ENCODE data around the gene PRR36. TPM values are rescaled to one million over a fixed set of nuclear protein-coding genes. Genes with fewer than 3 reads are reported as not detected.
"Not testable (repeated sequence)": the region's sequence is repeated elsewhere in the genome, so short reads cannot be mapped to it uniquely, and the experiment has no call there.

The PRR36 gene
- total RNA-seq, 4 donors from 2014 or later: not detected

DNA sequence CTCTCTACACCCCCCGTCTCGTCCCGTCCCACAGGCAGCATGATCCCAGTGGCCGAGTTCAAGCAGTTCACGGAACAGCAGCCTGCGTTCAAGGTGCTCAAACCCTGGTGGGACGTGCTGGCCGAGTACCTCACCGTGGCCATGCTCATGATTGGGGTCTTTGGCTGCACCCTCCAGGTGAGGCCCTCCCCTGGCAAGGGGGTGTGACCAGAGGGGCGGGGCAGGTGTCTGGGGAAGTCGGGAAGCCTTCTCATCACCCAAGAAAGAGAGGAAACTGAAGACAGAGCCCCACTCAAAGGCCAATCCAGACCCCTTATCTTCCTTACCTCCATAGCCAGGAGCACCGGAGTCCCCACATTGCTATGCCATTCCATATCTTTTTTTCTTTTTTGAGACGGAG, 21.4 kb upstream of the PRR36 start:
- TF ChIP-seq, protein P1, sequence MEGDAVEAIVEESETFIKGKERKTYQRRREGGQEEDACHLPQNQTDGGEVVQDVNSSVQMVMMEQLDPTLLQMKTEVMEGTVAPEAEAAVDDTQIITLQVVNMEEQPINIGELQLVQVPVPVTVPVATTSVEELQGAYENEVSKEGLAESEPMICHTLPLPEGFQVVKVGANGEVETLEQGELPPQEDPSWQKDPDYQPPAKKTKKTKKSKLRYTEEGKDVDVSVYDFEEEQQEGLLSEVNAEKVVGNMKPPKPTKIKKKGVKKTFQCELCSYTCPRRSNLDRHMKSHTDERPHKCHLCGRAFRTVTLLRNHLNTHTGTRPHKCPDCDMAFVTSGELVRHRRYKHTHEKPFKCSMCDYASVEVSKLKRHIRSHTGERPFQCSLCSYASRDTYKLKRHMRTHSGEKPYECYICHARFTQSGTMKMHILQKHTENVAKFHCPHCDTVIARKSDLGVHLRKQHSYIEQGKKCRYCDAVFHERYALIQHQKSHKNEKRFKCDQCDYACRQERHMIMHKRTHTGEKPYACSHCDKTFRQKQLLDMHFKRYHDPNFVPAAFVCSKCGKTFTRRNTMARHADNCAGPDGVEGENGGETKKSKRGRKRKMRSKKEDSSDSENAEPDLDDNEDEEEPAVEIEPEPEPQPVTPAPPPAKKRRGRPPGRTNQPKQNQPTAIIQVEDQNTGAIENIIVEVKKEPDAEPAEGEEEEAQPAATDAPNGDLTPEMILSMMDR (IDR thresholded peaks at IDR 0.05): no peak
- DNase-seq (ENCODE audit: low spot score) (no peak), ATAC-seq (ENCODE audit: low FRiP score) (no peak)

DNA sequence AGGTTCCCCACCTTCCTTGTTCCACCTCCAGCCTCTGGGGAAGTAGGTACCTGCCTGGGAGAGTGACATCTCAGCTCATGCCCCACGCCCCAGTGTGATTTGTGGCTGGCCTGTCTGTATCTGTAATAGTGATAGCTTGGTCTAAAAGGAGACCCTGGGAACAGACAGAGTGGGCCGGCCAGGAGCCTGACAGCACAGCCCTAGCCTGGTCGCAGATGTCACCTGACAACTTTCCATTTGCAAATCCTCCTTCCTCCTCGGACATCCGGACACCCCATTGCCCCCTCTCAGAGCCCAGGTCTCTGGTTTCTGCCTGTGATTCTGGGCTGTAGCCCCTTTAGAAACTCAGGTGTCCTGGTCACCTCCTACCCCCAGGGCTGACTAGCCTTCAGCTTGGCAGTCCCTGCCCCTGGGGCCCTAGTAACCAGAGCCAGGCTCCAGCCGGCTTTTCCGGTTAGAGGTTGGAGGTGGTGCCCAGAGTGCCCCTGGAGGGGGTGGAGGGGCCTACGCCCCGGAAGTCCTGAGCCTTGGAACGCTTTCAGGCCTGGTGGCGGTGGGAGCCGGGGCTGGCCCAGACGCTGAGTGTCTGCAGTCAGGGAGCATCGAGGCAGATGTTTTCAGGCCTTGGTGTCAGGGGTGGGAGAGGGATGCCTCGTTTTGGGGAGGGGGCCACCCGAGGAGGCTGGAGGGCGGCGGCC, 20.6 kb upstream of the PRR36 start:
- no peak for DNase-seq (ENCODE audit: low spot score)
- no peak for ATAC-seq (ENCODE audit: low FRiP score)
- TF ChIP-seq, protein P1 (IDR thresholded peaks at IDR 0.05): no peak

DNA sequence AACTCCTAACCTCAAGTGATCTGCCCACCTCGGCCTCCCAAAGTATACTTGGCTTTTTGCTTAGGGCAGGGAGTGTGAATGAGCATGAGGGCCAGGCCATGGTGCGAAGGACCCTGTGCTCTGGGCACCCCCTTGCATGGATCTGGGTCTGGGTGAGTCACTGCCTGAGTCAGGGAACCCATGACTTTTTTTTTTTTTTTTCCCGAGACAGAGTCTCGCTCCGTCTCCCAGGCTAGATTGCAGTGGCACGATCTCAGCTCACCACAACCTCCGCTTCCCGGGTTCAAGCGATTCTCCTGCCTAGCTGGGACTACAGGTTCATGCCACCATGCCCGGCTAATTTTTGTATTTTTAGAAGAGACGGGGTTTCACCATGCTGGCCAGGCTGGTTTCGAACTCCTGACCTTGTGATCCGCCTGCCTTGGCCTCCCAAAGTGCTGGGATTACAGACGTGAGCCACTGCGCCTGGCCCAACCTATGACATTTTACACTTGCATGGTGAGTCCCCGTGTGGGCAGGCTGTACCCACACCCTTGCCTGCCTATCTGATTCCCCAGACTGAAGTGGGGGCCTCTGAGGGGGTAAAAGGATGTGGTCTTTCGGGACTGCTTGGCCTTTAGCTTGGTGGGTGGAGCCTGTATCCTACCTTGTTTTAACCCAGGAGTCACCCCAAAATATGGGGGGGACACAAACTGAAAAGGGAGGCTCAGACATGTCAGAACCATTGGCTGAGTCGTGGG, 19.3 kb upstream of the PRR36 start:
- not testable (repeated sequence) for DNase-seq (ENCODE audit: low spot score); ATAC-seq (ENCODE audit: low FRiP score)

DNA sequence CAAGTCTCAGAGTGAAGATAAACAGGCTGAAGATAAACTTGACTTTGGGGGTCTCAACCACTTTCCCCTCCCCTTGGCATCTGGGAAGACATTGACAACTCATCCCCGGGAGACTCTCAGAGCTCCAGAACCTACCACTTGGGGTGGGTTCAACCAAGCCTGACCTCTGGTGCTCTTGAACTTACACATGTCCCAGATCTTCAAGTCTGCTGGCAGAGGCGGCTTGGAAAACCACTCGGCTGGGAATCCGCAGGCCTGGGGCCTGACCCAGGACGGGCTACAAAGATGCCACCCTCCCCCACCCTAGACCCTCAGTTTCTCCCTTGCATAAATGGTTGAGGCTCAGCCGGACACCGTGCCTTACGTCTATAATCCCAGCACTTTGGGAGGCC, 14.6 kb upstream of the PRR36 start:
- DNase-seq (ENCODE audit: low spot score) (no peak), ATAC-seq (ENCODE audit: low FRiP score) (no peak)
- TF ChIP-seq, protein P1 (IDR thresholded peaks at IDR 0.05): no peak

DNA sequence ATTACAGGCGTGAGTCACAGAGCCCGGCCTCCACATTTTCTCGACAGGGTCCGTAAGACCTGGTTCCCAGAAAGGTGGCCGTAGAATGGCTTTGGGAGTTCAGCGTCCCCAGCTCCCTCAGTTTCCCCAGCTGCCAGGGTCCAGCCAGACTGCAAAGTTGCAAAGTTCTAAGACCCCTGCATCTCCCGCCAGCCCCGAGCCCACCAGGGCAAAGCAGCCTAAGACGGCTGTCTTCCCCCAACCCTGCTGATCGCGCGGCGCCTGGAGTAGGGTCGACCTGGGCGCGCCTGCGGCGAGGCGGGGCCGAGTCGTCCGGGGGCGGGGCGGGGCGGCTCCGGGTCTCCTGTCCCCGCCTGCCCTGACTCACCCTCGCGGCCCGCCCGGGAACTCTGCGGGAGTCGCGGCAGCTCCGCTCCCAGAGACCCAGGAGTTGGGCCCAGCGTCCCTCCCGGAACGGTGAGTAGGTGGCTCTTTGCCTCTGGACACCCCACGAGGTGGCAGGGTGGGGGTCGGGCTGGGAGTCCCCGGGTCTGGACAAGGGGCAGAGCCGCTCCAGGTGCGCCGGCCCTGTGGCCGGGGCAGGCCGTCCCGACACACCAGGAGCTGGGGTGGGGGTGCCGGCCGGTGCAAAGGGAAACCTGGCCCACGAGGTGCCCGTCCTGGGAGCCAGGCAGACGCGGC, 14.1 kb upstream of the PRR36 start, which contains the start of gene LRRC8E:
TSS of gene LRRC8E (plus strand) at position 366 of the 681 bp plus-strand sequence. CDS start 7,094 bp downstream, outside the sequence.
- DNase-seq (ENCODE audit: low spot score) (no peak), ATAC-seq (ENCODE audit: low FRiP score) (peak; percentile 95)

DNA sequence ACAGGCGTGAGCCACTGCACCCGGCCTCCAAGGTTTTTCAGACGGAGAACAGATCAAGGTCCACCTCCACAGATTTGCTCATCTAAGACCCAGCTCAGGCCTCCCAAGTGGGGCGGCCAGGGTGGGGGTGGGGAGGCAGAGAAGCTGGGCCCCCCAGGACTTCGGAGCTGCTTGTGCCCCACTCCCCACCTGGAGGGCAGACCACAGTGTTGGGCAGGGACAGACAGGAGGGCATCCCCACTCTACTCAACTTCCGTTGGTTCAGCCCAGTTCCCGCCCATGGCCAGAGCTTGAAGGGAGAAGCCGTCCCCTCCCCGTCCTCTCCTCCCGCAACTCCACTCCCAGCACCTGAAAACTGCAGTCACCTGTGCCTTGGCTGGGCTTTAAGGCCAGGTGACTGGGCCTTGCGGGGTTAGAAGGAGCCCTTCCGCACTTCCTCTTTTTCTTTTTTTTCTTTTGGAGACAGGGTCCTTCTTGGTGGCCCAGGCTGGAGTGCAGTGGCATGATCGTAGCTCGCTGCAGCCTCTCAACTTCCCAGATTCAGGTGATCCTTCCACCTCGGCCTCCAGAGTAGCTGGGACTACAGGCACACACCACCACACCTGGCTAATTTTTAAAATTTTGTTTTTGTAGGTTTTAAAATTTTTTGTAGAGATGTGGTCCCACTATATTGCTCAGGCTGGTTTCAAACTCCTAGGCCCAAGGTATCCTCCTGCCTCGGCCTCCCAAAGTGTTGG, 13.4 kb upstream of the PRR36 start:
- TF ChIP-seq, protein P1 (IDR thresholded peaks at IDR 0.05): no peak

More for the DNA sequence above, 14.1 kb upstream of the PRR36 start, which contains the start of gene LRRC8E:
- TF ChIP-seq, protein P1 (IDR thresholded peaks at IDR 0.05): no peak

DNA sequence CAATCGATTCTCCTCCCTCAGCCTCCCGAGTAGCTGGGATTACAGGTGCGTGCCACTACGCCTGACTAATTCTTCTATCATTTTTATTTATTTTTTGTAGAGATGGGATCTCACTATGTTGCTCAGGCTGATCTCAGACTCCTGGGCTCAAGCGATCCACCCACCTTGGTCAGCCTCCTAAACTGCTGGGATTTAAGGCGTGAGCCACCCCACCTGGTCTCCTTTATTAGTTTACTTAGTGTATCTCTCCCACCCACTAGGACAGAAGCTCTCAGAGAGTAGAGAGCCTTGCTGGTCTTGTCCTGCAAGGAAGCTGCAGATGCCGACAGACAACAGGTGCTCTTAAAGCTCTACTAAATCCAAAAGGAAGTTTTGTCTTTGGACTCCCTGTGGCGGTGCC, 11.6 kb upstream of the PRR36 start:
- ATAC-seq (ENCODE audit: low FRiP score) (no peak), DNase-seq (ENCODE audit: low spot score) (no peak)
- TF ChIP-seq, protein P1 (IDR thresholded peaks at IDR 0.05): no peak

More for the DNA sequence above, 13.4 kb upstream of the PRR36 start:
- ATAC-seq (ENCODE audit: low FRiP score): no peak
- DNase-seq (ENCODE audit: low spot score): no peak

All from omental fat pad (tissue), 4 donors.